HEK293 (cell line): ENCODE results near the gene ZFR2.

Experiments
- CTCF ChIP-seq: fragments of 450-650 bp; formaldehyde crosslinking; IDR thresholded peaks from 2 replicates; pipeline ENCODE4 v1.5.1; 2016; ENCODE audit warnings: missing biosample characterization, missing genetic modification characterization
- IKZF3 ChIP-seq: fragments of 450-650 bp; IDR thresholded peaks from 2 replicates; pipeline ENCODE4 v1.5.0; 2018; ENCODE audit warnings: missing biosample characterization, mild to moderate bottlenecking, missing genetic modification characterization, moderate library complexity
- KLF9 ChIP-seq: fragments of 450-650 bp; formaldehyde crosslinking; IDR thresholded peaks from 2 replicates; pipeline ENCODE4 v1.5.1; 2016; ENCODE audit warnings: missing biosample characterization, missing genetic modification characterization, low read depth
- ZBTB7A ChIP-seq: fragments of 450-650 bp; formaldehyde crosslinking; IDR thresholded peaks from 2 replicates; pipeline ENCODE4 v1.5.1; 2016; ENCODE audit warnings: low read depth, missing biosample characterization, missing genetic modification characterization
- ZNF19 ChIP-seq: fragments of 450-650 bp; formaldehyde crosslinking; IDR thresholded peaks from 2 replicates; pipeline ENCODE4; 2016; ENCODE audit warnings: missing biosample characterization, missing genetic modification characterization, low read depth
- ZNF768 ChIP-seq: fragments of 450-650 bp; formaldehyde crosslinking; IDR thresholded peaks from 2 replicates; pipeline ENCODE4 v1.5.1; 2018; ENCODE audit warnings: missing biosample characterization, mild to moderate bottlenecking, missing genetic modification characterization
- ZSCAN23 ChIP-seq: fragments of 450-650 bp; formaldehyde crosslinking; IDR thresholded peaks from 2 replicates; pipeline ENCODE4 v1.5.1; 2016; ENCODE audit warnings: missing biosample characterization, missing genetic modification characterization

GRCh38 chr19:3776479-3777040 is 92.3 kb downstream of the ZFR2 start:
- no peak for TF ChIP-seq CTCF
- peak; percentile 70 for TF ChIP-seq ZBTB7A
- TF ChIP-seq IKZF3 (tag by site-specific recombination) = no peak
- no peak for TF ChIP-seq ZNF19
- TF ChIP-seq KLF9 (tag by site-specific recombination) = no peak
- TF ChIP-seq ZSCAN23 (tag by site-specific recombination) = no peak
- no peak for TF ChIP-seq ZNF768 (tag by site-specific recombination)
